GM23338 (cell line): ENCODE measurements around the gene ISG15.

Source experiments
- EZH2 ChIP-seq: fragments of 200-600 bp; sonication (generic); IDR thresholded peaks from one replicate; pipeline ENCODE4 v1.8.0; 2017; ENCODE audit warnings: antibody characterized with exemption, mild to moderate bottlenecking, low read depth; ENCODE audit not compliant: unreplicated experiment
- POLR2AphosphoS5 ChIP-seq: IDR thresholded peaks from 2 replicates; pipeline ENCODE4 v1.6.1; 2016; ENCODE audit warnings: antibody characterized with exemption, low read depth
- TF ChIP-seq, protein P1 (sequence below), 2 experiments: fragments of 200-600 bp in 1 of 2; sonication (generic) in 1 of 2; conservative IDR thresholded peaks; 2 replicates each; pipeline versions ENCODE4 v1.5.1 to v1.6.1; 2016 to 2017; ENCODE audit warnings: antibody characterized with exemption in 2 of 2, low read depth in 2 of 2, mild to moderate bottlenecking in 2 of 2, moderate library complexity in 1 of 2

DNA sequence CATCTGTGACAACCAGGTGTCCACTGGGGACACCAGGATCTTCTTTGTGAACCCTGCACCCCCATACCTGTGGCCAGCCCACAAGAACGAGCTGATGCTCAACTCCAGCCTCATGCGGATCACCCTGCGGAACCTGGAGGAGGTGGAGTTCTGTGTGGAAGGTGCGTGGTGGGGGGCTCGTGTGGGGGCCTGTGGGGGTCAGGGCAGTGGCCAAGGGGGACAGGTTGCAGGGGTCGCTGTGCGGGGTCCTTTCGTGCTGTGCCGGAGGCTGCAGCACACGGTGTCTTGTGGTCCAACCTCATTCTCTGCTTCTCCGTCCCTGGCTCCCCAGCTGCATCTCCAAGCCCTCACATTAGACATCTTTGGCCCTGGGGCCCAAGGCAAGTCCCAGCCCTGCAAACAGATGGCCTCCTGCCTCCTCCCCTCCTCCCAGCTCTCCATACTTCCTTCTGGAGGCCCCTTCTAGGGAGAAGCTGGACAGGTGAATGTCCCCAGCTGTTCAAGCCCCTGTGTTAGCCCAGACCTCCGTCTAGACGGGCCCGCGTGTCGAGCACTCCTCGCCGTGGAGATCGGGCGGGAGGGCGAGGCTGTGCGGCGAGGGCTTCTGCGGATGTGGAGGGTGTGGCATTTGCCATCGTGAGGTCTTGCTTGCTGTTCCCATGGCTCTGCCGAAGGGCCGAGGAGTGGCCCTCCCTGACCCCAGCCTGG is 9.2 kb downstream of the ISG15 start:
- TF ChIP-seq, protein P1, sequence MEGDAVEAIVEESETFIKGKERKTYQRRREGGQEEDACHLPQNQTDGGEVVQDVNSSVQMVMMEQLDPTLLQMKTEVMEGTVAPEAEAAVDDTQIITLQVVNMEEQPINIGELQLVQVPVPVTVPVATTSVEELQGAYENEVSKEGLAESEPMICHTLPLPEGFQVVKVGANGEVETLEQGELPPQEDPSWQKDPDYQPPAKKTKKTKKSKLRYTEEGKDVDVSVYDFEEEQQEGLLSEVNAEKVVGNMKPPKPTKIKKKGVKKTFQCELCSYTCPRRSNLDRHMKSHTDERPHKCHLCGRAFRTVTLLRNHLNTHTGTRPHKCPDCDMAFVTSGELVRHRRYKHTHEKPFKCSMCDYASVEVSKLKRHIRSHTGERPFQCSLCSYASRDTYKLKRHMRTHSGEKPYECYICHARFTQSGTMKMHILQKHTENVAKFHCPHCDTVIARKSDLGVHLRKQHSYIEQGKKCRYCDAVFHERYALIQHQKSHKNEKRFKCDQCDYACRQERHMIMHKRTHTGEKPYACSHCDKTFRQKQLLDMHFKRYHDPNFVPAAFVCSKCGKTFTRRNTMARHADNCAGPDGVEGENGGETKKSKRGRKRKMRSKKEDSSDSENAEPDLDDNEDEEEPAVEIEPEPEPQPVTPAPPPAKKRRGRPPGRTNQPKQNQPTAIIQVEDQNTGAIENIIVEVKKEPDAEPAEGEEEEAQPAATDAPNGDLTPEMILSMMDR (conservative IDR thresholded peaks at IDR 0.05; ENCODE audit: low read depth in 2 of 2) = no peak
- no peak for TF ChIP-seq EZH2
- TF ChIP-seq POLR2AphosphoS5 = no peak
